ENCODE results near the gene ZNF432.

- TF ChIP-seq EZH2phosphoT487 (IDR thresholded peaks at IDR 0.05; ENCODE audit: low read length) (no peak), CTCF (IDR thresholded peaks at IDR 0.05; ENCODE audit: low read length) (no peak)
These were observed 37.8 kb upstream of the ZNF432 start for GRCh38 chr19:52086481-52086880.

All from MM.1S (cell line).